ENCODE results near the gene UBE3D. TPM values are rescaled to one million over a fixed set of nuclear protein-coding genes. Genes with fewer than 3 reads are reported as not detected.

The UBE3D gene
- polyA plus RNA-seq, 1 donor (not counting 4 experiments of a cell fraction or from before 2014, with no cell fraction given) = 6.3 TPM

DNA sequence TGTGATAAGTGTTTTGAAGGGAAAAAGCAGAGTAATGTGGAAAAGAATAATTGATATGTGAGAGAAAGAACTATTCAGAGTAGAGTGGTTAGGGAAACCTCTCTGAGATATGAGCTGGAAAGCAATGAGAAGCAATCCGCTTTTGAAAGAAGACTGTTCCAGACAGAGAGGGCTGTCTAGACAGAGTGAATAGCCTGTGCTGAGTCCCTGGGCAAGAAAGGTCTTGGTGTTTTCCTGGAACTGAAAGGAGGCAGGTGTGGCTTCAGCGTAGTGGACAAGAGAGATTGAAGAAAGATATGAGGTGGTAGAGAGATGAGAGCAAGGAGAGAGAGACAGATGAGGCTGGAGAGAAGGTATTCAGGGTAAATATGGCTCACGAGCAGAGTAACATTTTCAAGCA is 190.8 kb downstream of the UBE3D start:
- dilution Hi-C loops (cut with MboI; ENCODE audit: extremely low pct_ligation_motif_present, low sequenced_read_pairs) = no loop called here
- no peak for FAIRE-seq
- no peak overlapping the region for H3K27ac ChIP-seq (ENCODE audit: control insufficient read depth, insufficient read depth, low read length)

DNA sequence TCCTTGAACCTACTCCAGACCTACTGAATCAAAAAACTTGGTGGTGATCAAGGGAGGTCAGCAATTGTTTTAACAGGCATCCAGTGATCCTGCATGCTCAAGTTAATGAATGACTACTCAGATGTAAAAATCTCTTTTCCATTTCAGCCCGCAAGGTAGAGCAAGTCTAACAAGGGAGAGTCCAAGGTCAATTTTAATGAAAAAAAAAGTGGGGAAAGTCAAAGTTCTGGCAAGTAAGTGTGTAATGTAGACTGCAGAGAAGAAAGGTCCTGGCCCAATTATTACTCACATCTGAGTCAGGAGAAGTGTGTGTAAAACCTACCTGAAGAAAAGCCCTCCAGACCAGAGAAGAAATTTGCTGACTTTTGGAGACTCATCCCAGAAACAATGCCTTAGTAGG is 193.5 kb downstream of the UBE3D start:
- Histone ChIP-seq H2AFZ (ENCODE audit: control insufficient read depth, low read length) (no peak overlapping the region), H3K4me1 (ENCODE audit: control insufficient read depth, extremely low read depth, insufficient read depth, low read length) (peaks cover 10% of the 10 kb centered on the region), H3K9me3 (ENCODE audit: control insufficient read depth, low read depth, low read length) (no peaks in the 10 kb centered on the region), H3K9me1 (ENCODE audit: control insufficient read depth, extremely low read depth, insufficient read depth, low read length) (no peaks in the 10 kb centered on the region), H3K9ac (ENCODE audit: control insufficient read depth, extremely low read depth, insufficient read depth, low read length) (no peak overlapping the region), H3K79me2 (ENCODE audit: control insufficient read depth, insufficient read depth, low read length) (no peaks in the 10 kb centered on the region), H3K4me2 (ENCODE audit: control insufficient read depth, extremely low read depth, insufficient read depth, low read depth, low read length) (no peak overlapping the region), H3K27me3 (ENCODE audit: control insufficient read depth, extremely low read depth, insufficient read depth, low read length) (no peaks in the 10 kb centered on the region), H3K4me3 (ENCODE audit: control insufficient read depth in 2 of 3, extremely low read depth in 1 of 3, insufficient read depth in 2 of 3, low read depth in 1 of 3, low read length in 3 of 3) (no peak overlapping the region), H3K27ac (ENCODE audit: control insufficient read depth, insufficient read depth, low read length) (no peak overlapping the region), H4K20me1 (ENCODE audit: control insufficient read depth, extremely low read depth, insufficient read depth, low read length) (no peaks in the 10 kb centered on the region), H3K36me3 (ENCODE audit: control insufficient read depth in 2 of 2, extremely low read depth in 1 of 2, insufficient read depth in 2 of 2, low read length in 2 of 2) (no peaks in the 10 kb centered on the region)
- dilution Hi-C loops (cut with MboI; ENCODE audit: extremely low pct_ligation_motif_present, low sequenced_read_pairs) = no loop called here
- DNase-seq (ENCODE audit: low read depth, low spot score) (no peak), FAIRE-seq (no peak)
- no peak for TF ChIP-seq EZH2 (IDR thresholded peaks at IDR 0.05; ENCODE audit: low read length)
- TF ChIP-seq, protein P1, sequence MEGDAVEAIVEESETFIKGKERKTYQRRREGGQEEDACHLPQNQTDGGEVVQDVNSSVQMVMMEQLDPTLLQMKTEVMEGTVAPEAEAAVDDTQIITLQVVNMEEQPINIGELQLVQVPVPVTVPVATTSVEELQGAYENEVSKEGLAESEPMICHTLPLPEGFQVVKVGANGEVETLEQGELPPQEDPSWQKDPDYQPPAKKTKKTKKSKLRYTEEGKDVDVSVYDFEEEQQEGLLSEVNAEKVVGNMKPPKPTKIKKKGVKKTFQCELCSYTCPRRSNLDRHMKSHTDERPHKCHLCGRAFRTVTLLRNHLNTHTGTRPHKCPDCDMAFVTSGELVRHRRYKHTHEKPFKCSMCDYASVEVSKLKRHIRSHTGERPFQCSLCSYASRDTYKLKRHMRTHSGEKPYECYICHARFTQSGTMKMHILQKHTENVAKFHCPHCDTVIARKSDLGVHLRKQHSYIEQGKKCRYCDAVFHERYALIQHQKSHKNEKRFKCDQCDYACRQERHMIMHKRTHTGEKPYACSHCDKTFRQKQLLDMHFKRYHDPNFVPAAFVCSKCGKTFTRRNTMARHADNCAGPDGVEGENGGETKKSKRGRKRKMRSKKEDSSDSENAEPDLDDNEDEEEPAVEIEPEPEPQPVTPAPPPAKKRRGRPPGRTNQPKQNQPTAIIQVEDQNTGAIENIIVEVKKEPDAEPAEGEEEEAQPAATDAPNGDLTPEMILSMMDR (optimal IDR thresholded peaks at IDR 0.05 in 1 of 3, IDR thresholded peaks at IDR 0.05 in 1 of 3, conservative IDR thresholded peaks at IDR 0.05 in 1 of 3; ENCODE audit: extremely low read depth in 1 of 3, insufficient read depth in 2 of 3, low read length in 3 of 3) = no peak

More for the DNA sequence above, 190.8 kb downstream of the UBE3D start:
- Histone ChIP-seq H3K9me3 (ENCODE audit: control insufficient read depth, low read depth, low read length) (no peaks in the 10 kb centered on the region), H3K36me3 (ENCODE audit: control insufficient read depth in 2 of 2, extremely low read depth in 1 of 2, insufficient read depth in 2 of 2, low read length in 2 of 2) (no peaks in the 10 kb centered on the region), H3K4me2 (ENCODE audit: control insufficient read depth, extremely low read depth, insufficient read depth, low read depth, low read length) (no peak overlapping the region), H4K20me1 (ENCODE audit: control insufficient read depth, extremely low read depth, insufficient read depth, low read length) (no peaks in the 10 kb centered on the region), H3K9me1 (ENCODE audit: control insufficient read depth, extremely low read depth, insufficient read depth, low read length) (no peaks in the 10 kb centered on the region), H2AFZ (ENCODE audit: control insufficient read depth, low read length) (no peak overlapping the region), H3K4me1 (ENCODE audit: control insufficient read depth, extremely low read depth, insufficient read depth, low read length) (peaks cover 10% of the 10 kb centered on the region), H3K27me3 (ENCODE audit: control insufficient read depth, extremely low read depth, insufficient read depth, low read length) (no peaks in the 10 kb centered on the region), H3K9ac (ENCODE audit: control insufficient read depth, extremely low read depth, insufficient read depth, low read length) (no peak overlapping the region), H3K4me3 (ENCODE audit: control insufficient read depth in 2 of 3, extremely low read depth in 1 of 3, insufficient read depth in 2 of 3, low read depth in 1 of 3, low read length in 3 of 3) (no peak overlapping the region), H3K79me2 (ENCODE audit: control insufficient read depth, insufficient read depth, low read length) (no peaks in the 10 kb centered on the region)
- TF ChIP-seq, protein P1 (optimal IDR thresholded peaks at IDR 0.05 in 1 of 3, IDR thresholded peaks at IDR 0.05 in 1 of 3, conservative IDR thresholded peaks at IDR 0.05 in 1 of 3; ENCODE audit: extremely low read depth in 1 of 3, insufficient read depth in 2 of 3, low read length in 3 of 3) = no peak
- TF ChIP-seq EZH2 (IDR thresholded peaks at IDR 0.05; ENCODE audit: low read length) = no peak
- no peak for DNase-seq (ENCODE audit: low read depth, low spot score)

Data from keratinocyte (primary cell).